Hematopoietic multipotent progenitor cell treated with erythropoietin and hydrocortisone succinate and interleukin-3 and kit ligand, for 17 days (in vitro differentiated cells): ENCODE results near the gene L1CAM.
"Not testable (repeated sequence)": the region's sequence is repeated elsewhere in the genome, so short reads cannot be mapped to it uniquely, and the experiment has no call there.

Experiments used
- DNase-seq: peaks from one replicate; pipeline ENCODE4 v3.0.0-alpha.2; 2015; ENCODE audit warnings: low spot score

Gene L1CAM

GRCh38 chrX:153829799-153830639 lies 56.0 kb downstream of the L1CAM start, which contains the start of gene PDZD4:
Gene PDZD4 (minus strand): TSS chrX:153830544. CDS start chrX:153830298, 246 bp downstream.
- DNase-seq = no peak

GRCh38 chrX:153829549-153829798 lies 56.5 kb downstream of the L1CAM start:
- DNase-seq = no peak

- DNase-seq = no peak
Observed at GRCh38 chrX:153828723-153829548, 57.0 kb downstream of the L1CAM start.

- no peak for DNase-seq
Observed at GRCh38 chrX:153828308-153828707, 57.7 kb downstream of the L1CAM start.

GRCh38 chrX:153827903-153828302 lies 58.1 kb downstream of the L1CAM start:
- no peak for DNase-seq

- no peak for DNase-seq
Observed at GRCh38 chrX:153827016-153827415, 59.0 kb downstream of the L1CAM start.

GRCh38 chrX:153825042-153825441 lies 60.9 kb downstream of the L1CAM start:
- DNase-seq = no peak

- DNase-seq = no peak
Observed at GRCh38 chrX:153824348-153824747, 61.6 kb downstream of the L1CAM start.

GRCh38 chrX:153821066-153821465 lies 64.9 kb downstream of the L1CAM start:
- DNase-seq = no peak

- DNase-seq = no peak
Observed at GRCh38 chrX:153820601-153821000, 65.4 kb downstream of the L1CAM start.

- no peak for DNase-seq
Observed at GRCh38 chrX:153819384-153820040, 66.5 kb downstream of the L1CAM start.

GRCh38 chrX:153818571-153819383 lies 67.2 kb downstream of the L1CAM start:
- no peak for DNase-seq

- not testable (repeated sequence) for DNase-seq
Observed at GRCh38 chrX:153818064-153818463, 67.9 kb downstream of the L1CAM start.

- DNase-seq = no peak
Observed at GRCh38 chrX:153816831-153817690, 68.9 kb downstream of the L1CAM start.

- DNase-seq = no peak
Observed at GRCh38 chrX:153814591-153815315, 71.2 kb downstream of the L1CAM start.

- no peak for DNase-seq
Observed at GRCh38 chrX:153813161-153813560, 72.8 kb downstream of the L1CAM start.

- no peak for DNase-seq
Observed at GRCh38 chrX:153812220-153812619, 73.8 kb downstream of the L1CAM start.
